Activated CD8-positive, alpha-beta T cell treated with anti-CD3 and anti-CD28 coated beads for 36 hours (primary cell): ENCODE measurements around the gene PPARGC1A. TPM values are rescaled to one million over a fixed set of nuclear protein-coding genes. Genes with fewer than 3 reads are reported as not detected.

Experiments
- ATAC-seq: fragments of 200-7000 bp; cut with Tn5 transposase; one replicate; pipeline ENCODE4 v1.10.0; 2021; ENCODE audit warnings: mild to moderate bottlenecking, moderate library complexity
- CTCF ChIA-PET: fragments of 350-600 bp; sonication (Branson Sonifier 250); formaldehyde crosslinking; loops from one replicate; lab custom pipeline; 2021; ENCODE audit warnings: antibody characterized with exemption; lab: Charles Lee
- POLR2A ChIA-PET: fragments of 350-600 bp; sonication (Branson Sonifier 250); formaldehyde crosslinking; loops from one replicate; lab custom pipeline; 2021; ENCODE audit warnings: antibody characterized with exemption; lab: Charles Lee
- DNase-seq: peaks from one replicate; pipeline ENCODE4 v3.0.0-alpha.2; 2020
- H3K27ac Mint-ChIP-seq: one replicate; pipeline ENCODE4 v1.8.0; 2021; ENCODE audit warnings: mild to moderate bottlenecking, mixed read lengths
- H3K27me3 Mint-ChIP-seq: one replicate; pipeline ENCODE4 v1.8.0; 2021; ENCODE audit warnings: mixed read lengths
- H3K36me3 Mint-ChIP-seq: one replicate; pipeline ENCODE4 v1.8.0; 2021; ENCODE audit warnings: low read depth, mixed read lengths
- H3K4me1 Mint-ChIP-seq: one replicate; pipeline ENCODE4 v1.8.0; 2021; ENCODE audit warnings: low read depth, mixed read lengths
- H3K4me3 Mint-ChIP-seq: one replicate; pipeline ENCODE4 v1.8.0; 2021; ENCODE audit warnings: mild to moderate bottlenecking, moderate library complexity, mixed read lengths
- H3K9me3 Mint-ChIP-seq: one replicate; pipeline ENCODE4 v1.8.0; 2021; ENCODE audit warnings: mixed read lengths
- intact Hi-C: fragments of 100-400 bp; cut with micrococcal nuclease; formaldehyde crosslinking; loops from one replicate; pipeline ENCODE4 v1.10.0; 2022
- total RNA-seq, 2 experiments: library from RNA; stranded (reverse); gene quantifications; one replicate each; pipeline ENCODE4 v1.2.3, GENCODE V29; 2021
- TF ChIP-seq, protein P1 (sequence below): fragments of 200-600 bp; IDR thresholded peaks from one replicate; pipeline ENCODE4 v1.8.0; 2022; ENCODE audit warnings: antibody characterized with exemption, mild to moderate bottlenecking

PPARGC1A gene
- total RNA-seq, 2 experiments from 2014 or later: not detected

DNA sequence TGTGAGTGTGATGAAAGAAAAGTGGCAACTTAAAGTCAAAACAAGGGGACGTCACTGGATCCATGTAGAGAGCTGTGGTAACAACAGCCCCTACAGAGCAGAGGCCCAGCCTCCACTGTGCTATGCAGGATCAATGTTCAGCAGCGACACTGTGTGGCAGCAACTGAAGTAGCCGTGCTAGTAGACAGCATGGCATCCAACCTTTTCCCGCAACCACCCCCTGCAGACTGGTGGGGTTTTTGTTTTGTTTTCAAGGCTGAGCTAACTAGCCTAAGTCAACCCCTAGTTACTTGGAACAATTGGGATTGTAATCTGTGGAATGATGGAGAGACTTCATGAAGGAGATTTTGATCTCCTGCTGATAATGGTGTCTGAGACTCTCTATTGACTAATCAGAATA lies 44.4 kb upstream of the PPARGC1A start:
- DNase-seq (no peak), ATAC-seq (no peak)
- Mint-ChIP-seq H3K9me3 (no peaks in the 10 kb centered on the region), H3K4me3 (no peak overlapping the region), H3K4me1 (no peaks in the 10 kb centered on the region), H3K27me3 (no peaks in the 10 kb centered on the region), H3K36me3 (no peaks in the 10 kb centered on the region), H3K27ac (no peak overlapping the region)
- TF ChIP-seq, protein P1, sequence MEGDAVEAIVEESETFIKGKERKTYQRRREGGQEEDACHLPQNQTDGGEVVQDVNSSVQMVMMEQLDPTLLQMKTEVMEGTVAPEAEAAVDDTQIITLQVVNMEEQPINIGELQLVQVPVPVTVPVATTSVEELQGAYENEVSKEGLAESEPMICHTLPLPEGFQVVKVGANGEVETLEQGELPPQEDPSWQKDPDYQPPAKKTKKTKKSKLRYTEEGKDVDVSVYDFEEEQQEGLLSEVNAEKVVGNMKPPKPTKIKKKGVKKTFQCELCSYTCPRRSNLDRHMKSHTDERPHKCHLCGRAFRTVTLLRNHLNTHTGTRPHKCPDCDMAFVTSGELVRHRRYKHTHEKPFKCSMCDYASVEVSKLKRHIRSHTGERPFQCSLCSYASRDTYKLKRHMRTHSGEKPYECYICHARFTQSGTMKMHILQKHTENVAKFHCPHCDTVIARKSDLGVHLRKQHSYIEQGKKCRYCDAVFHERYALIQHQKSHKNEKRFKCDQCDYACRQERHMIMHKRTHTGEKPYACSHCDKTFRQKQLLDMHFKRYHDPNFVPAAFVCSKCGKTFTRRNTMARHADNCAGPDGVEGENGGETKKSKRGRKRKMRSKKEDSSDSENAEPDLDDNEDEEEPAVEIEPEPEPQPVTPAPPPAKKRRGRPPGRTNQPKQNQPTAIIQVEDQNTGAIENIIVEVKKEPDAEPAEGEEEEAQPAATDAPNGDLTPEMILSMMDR: no peak
- intact Hi-C loops: no loop called here
- CTCF ChIA-PET: no interaction called here
- POLR2A ChIA-PET: no interaction called here

DNA sequence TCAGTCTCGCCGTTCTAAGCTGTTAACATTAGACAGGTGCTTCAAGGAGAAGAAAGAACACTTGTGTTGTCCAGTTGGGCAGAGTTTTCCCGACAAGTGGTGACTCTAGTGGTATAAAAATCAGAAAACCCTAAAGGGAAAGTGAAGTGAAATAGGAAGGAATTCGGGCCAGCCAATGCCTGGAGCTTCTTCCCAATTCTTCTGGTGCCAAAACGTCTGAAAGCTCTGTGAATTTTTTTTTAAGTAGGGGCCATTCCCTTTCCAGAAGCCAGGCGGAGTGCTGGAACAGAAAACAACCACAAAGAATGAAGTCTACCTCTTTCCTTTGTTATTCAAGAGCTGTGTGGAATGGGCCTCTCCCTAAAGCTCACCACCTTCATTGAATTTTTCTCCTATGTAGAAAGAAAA lies 43.1 kb upstream of the PPARGC1A start:
- H3K27me3 Mint-ChIP-seq: no peaks in the 10 kb centered on the region
- CTCF ChIA-PET: no interaction called here
- intact Hi-C loops: no loop called here

DNA sequence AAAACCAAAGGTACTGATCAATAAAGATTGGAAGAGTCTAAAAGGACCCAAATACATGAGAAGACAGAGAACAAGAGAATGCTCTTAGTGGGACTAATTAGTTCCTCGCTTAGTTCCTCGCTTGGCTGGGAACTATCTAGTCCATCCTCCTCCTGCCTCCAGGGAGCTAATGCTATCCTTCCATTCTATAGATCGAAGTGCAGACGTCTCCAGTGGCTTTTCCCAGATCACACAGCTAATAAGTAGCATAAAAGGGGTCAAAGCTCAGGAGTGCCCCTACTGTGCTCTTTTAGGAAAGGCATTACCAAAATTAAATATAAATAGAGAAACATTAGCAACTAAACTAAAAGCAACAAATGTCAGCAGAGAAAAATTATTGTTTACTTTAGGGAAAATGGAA lies 42.3 kb upstream of the PPARGC1A start:
- Mint-ChIP-seq H3K9me3 (no peaks in the 10 kb centered on the region), H3K36me3 (no peaks in the 10 kb centered on the region), H3K27ac (no peak overlapping the region), H3K27me3 (no peaks in the 10 kb centered on the region), H3K4me1 (no peaks in the 10 kb centered on the region), H3K4me3 (no peak overlapping the region)
- TF ChIP-seq, protein P1: no peak
- ATAC-seq (no peak), DNase-seq (no peak)
- ChIA-PET POLR2A (interaction anchor here (0.6 kb wide), 1 partner anchor 355 kb away, joined by 4 read pairs; no protein-coding TSS in a partner anchor), CTCF (no interaction called here)
- intact Hi-C loops: no loop called here

More for the DNA sequence above, 43.1 kb upstream of the PPARGC1A start:
- H3K4me3 Mint-ChIP-seq: no peak overlapping the region
- no peaks in the 10 kb centered on the region for H3K4me1 Mint-ChIP-seq
- DNase-seq: no peak
- TF ChIP-seq, protein P1: no peak
- no peak for ATAC-seq
- POLR2A ChIA-PET: no interaction called here
- H3K36me3 Mint-ChIP-seq: no peaks in the 10 kb centered on the region
- H3K9me3 Mint-ChIP-seq: no peaks in the 10 kb centered on the region
- H3K27ac Mint-ChIP-seq: no peak overlapping the region

DNA sequence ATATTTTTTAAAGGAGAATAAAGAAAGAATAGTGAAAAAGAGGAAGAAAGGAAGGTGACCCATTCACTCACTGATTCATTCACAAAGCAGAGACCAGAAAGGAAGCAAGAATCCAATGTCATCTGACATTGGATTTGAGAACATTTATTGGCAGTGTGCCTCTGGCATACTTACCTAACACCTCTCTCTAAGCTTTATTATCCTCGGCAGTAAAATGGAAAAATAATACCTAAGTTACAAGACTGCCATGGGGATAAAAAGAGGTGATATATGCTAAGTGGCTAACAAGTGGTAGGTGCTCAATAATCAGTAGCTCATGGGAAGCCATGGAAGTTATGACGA lies 41.6 kb upstream of the PPARGC1A start:
- CTCF ChIA-PET: no interaction called here
- Mint-ChIP-seq H3K4me3 (no peak overlapping the region), H3K27me3 (no peaks in the 10 kb centered on the region), H3K36me3 (no peaks in the 10 kb centered on the region), H3K4me1 (no peaks in the 10 kb centered on the region), H3K27ac (no peak overlapping the region), H3K9me3 (no peaks in the 10 kb centered on the region)
- POLR2A ChIA-PET: interaction anchor here (0.6 kb wide), 1 partner anchor 142 kb away, joined by 4 read pairs; no protein-coding TSS in a partner anchor
- ATAC-seq: no peak
- no peak for DNase-seq
- TF ChIP-seq, protein P1: no peak
- intact Hi-C loops: no loop called here

DNA sequence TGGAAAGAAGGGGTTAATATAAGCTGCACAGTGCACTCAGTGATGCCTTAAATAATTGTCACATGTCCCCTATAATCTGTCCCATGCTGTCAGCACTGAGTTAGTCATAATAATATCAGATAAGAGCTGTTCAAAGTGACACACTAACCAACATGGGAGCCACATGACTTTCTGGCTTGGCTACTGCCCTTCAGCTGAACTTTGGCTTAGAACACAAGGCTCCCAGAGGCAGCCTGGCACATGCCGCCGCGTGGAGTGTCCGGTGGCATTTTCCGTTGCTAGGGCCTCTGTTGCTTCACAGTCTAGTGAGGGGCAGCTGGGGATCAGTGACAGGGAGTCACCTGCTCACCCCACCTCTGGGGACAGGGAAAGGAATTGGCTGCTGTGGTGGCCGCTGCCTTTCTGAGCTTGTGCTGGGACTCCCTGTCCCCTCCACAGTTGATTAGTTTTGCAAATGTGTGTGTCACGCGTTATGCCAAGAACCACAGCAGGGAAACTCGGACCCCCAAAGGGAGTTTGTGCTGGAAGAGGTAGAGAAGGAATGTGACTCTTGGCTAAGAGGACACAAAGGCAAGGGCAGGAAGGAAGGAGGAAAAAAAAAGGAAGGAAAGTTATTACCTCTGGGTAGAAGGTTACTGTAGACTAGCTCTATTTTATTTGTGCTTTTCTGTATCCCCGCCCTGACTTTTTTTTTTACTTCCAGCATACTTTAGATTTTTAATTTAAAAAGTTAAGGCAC lies 41.1 kb upstream of the PPARGC1A start:
- H3K27me3 Mint-ChIP-seq: no peaks in the 10 kb centered on the region
- ATAC-seq: no peak
- CTCF ChIA-PET: no interaction called here
- POLR2A ChIA-PET: interaction anchor here (0.6 kb wide), 1 partner anchor 143 kb away, joined by 4 read pairs; no protein-coding TSS in a partner anchor
- no peak overlapping the region for H3K27ac Mint-ChIP-seq
- H3K36me3 Mint-ChIP-seq: no peaks in the 10 kb centered on the region
- no peaks in the 10 kb centered on the region for H3K9me3 Mint-ChIP-seq
- intact Hi-C loops: no loop called here
- TF ChIP-seq, protein P1: no peak
- no peak overlapping the region for H3K4me3 Mint-ChIP-seq
- no peak for DNase-seq
- H3K4me1 Mint-ChIP-seq: no peaks in the 10 kb centered on the region
